ENCODE measurements around the gene NCAN.

GRCh38 chr19:19181488-19181998, 30.2 kb upstream of the NCAN start:
- TF ChIP-seq POLR2A (IDR thresholded peaks at IDR 0.05) (no peak), CTCF (IDR thresholded peaks at IDR 0.05) (no peak)
